ENCODE measurements around the gene FAM114A2.

FAM114A2 gene

GRCh38 chr5:154072414-154073171, 33.9 kb upstream of the FAM114A2 start (continued):
- TF ChIP-seq ELK4 (IDR thresholded peaks at IDR 0.05; ENCODE audit: borderline replicate concordance, low read depth, low read length) (no peak), ZNF175 (tag by site-specific recombination; IDR thresholded peaks at IDR 0.05) (no peak), KLF16 (tag by site-specific recombination; IDR thresholded peaks at IDR 0.05) (no peak), ZNF664 (tag by site-specific recombination; IDR thresholded peaks at IDR 0.05) (no peak), ZNF280D (tag by site-specific recombination; IDR thresholded peaks at IDR 0.05) (no peak), ZNF2 (tag by site-specific recombination; IDR thresholded peaks at IDR 0.05) (peak; percentile 84), ZFHX2 (tag by site-specific recombination; conservative IDR thresholded peaks at IDR 0.05) (no peak), ZBTB11 (tag by site-specific recombination; conservative IDR thresholded peaks at IDR 0.05; ENCODE audit: low read depth) (no peak), FEZF1 (tag by site-specific recombination; IDR thresholded peaks at IDR 0.05) (peak; percentile 40), ZNF629 (tag by site-specific recombination; IDR thresholded peaks at IDR 0.05) (0 out of 2 replicates have a peak, but pooled peaks have one; percentile 15), MYNN (tag by site-specific recombination; IDR thresholded peaks at IDR 0.05; ENCODE audit: borderline replicate concordance) (no peak), ZNF626 (tag by site-specific recombination; IDR thresholded peaks at IDR 0.05) (no peak), ZNF654 (tag by site-specific recombination; IDR thresholded peaks at IDR 0.05; ENCODE audit: low read depth) (peak; percentile 95), ZNF138 (tag by site-specific recombination; IDR thresholded peaks at IDR 0.05; ENCODE audit: borderline replicate concordance) (no peak), KLF9 (tag by site-specific recombination; IDR thresholded peaks at IDR 0.05; ENCODE audit: low read depth) (no peak), ZNF501 (tag by site-specific recombination; IDR thresholded peaks at IDR 0.05) (no peak), ZNF843 (tag by site-specific recombination; IDR thresholded peaks at IDR 0.05) (no peak), ZNF341 (tag by site-specific recombination; IDR thresholded peaks at IDR 0.05; ENCODE audit: low read depth) (peak; percentile 43), ZNF391 (tag by site-specific recombination; IDR thresholded peaks at IDR 0.05; ENCODE audit: borderline replicate concordance, low read depth) (no peak), ZNF830 (tag by site-specific recombination; IDR thresholded peaks at IDR 0.05; ENCODE audit: low read depth) (no peak), ZNF37A (tag by site-specific recombination; IDR thresholded peaks at IDR 0.05) (no peak)
- TF ChIP-seq, protein P1, sequence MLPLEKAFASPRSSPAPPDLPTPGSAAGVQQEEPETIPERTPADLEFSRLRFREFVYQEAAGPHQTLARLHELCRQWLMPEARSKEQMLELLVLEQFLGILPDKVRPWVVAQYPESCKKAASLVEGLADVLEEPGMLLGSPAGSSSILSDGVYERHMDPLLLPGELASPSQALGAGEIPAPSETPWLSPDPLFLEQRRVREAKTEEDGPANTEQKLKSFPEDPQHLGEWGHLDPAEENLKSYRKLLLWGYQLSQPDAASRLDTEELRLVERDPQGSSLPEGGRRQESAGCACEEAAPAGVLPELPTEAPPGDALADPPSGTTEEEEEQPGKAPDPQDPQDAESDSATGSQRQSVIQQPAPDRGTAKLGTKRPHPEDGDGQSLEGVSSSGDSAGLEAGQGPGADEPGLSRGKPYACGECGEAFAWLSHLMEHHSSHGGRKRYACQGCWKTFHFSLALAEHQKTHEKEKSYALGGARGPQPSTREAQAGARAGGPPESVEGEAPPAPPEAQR (tag by site-specific recombination; IDR thresholded peaks at IDR 0.05): no peak
- TF ChIP-seq, protein P2, sequence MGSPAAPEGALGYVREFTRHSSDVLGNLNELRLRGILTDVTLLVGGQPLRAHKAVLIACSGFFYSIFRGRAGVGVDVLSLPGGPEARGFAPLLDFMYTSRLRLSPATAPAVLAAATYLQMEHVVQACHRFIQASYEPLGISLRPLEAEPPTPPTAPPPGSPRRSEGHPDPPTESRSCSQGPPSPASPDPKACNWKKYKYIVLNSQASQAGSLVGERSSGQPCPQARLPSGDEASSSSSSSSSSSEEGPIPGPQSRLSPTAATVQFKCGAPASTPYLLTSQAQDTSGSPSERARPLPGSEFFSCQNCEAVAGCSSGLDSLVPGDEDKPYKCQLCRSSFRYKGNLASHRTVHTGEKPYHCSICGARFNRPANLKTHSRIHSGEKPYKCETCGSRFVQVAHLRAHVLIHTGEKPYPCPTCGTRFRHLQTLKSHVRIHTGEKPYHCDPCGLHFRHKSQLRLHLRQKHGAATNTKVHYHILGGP (tag by site-specific recombination; IDR thresholded peaks at IDR 0.05): no peak
- TF ChIP-seq, protein P3, sequence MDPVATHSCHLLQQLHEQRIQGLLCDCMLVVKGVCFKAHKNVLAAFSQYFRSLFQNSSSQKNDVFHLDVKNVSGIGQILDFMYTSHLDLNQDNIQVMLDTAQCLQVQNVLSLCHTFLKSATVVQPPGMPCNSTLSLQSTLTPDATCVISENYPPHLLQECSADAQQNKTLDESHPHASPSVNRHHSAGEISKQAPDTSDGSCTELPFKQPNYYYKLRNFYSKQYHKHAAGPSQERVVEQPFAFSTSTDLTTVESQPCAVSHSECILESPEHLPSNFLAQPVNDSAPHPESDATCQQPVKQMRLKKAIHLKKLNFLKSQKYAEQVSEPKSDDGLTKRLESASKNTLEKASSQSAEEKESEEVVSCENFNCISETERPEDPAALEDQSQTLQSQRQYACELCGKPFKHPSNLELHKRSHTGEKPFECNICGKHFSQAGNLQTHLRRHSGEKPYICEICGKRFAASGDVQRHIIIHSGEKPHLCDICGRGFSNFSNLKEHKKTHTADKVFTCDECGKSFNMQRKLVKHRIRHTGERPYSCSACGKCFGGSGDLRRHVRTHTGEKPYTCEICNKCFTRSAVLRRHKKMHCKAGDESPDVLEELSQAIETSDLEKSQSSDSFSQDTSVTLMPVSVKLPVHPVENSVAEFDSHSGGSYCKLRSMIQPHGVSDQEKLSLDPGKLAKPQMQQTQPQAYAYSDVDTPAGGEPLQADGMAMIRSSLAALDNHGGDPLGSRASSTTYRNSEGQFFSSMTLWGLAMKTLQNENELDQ (tag by site-specific recombination; IDR thresholded peaks at IDR 0.05; ENCODE audit: low read depth): no peak
- TF ChIP-seq, protein P4, sequence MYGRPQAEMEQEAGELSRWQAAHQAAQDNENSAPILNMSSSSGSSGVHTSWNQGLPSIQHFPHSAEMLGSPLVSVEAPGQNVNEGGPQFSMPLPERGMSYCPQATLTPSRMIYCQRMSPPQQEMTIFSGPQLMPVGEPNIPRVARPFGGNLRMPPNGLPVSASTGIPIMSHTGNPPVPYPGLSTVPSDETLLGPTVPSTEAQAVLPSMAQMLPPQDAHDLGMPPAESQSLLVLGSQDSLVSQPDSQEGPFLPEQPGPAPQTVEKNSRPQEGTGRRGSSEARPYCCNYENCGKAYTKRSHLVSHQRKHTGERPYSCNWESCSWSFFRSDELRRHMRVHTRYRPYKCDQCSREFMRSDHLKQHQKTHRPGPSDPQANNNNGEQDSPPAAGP (tag by site-specific recombination; IDR thresholded peaks at IDR 0.05): no peak
